Trophoblast cell (in vitro differentiated cells and primary cell): ENCODE data around the gene AGPAT1.

Experiments
- DNase-seq, 2 donors: peaks; one replicate each; pipeline ENCODE4 v3.0.0-alpha.2; 2016
- H2AFZ ChIP-seq: 2 replicates; pipeline ENCODE4 v1.6.1; 2013; ENCODE audit warnings: low read length, moderate library complexity, mild to moderate bottlenecking; ENCODE audit not compliant: insufficient read depth, poor library complexity
- H2AK5ac ChIP-seq: 2 replicates; pipeline ENCODE4 v1.6.1; 2013; ENCODE audit warnings: mild to moderate bottlenecking, low read length
- H2BK120ac ChIP-seq: 2 replicates; pipeline ENCODE4 v1.6.1; 2013; ENCODE audit warnings: low read length, mild to moderate bottlenecking, moderate library complexity; ENCODE audit not compliant: insufficient read depth, poor library complexity
- H2BK12ac ChIP-seq: 2 replicates; pipeline ENCODE4 v1.6.1; 2013; ENCODE audit warnings: mild to moderate bottlenecking, low read length, moderate library complexity
- H2BK5ac ChIP-seq: 2 replicates; pipeline ENCODE4 v1.6.1; 2013; ENCODE audit warnings: low read length, low read depth, moderate library complexity, mild to moderate bottlenecking; ENCODE audit not compliant: poor library complexity
- H3K14ac ChIP-seq: 2 replicates; pipeline ENCODE4 v1.6.1; 2013; ENCODE audit warnings: mild to moderate bottlenecking, low read length
- H3K18ac ChIP-seq: 2 replicates; pipeline ENCODE4 v1.6.1; 2013; ENCODE audit warnings: mild to moderate bottlenecking, low read length
- H3K23ac ChIP-seq: 2 replicates; pipeline ENCODE4 v1.6.1; 2013; ENCODE audit warnings: low read length
- H3K27ac ChIP-seq: 2 replicates; pipeline ENCODE4 v1.5.1; 2013; ENCODE audit warnings: low read depth, mild to moderate bottlenecking, inconsistent platforms, low read length, moderate library complexity
- H3K27me3 ChIP-seq: 2 replicates; pipeline ENCODE4 v1.6.1; 2013; ENCODE audit warnings: inconsistent platforms, mild to moderate bottlenecking, low read length, moderate library complexity; ENCODE audit not compliant: insufficient read depth
- H3K36me3 ChIP-seq, 2 experiments: 1 replicate in 1 of 2; 2 replicates in 1 of 2; pipeline ENCODE4 v1.6.1; 2013; ENCODE audit warnings: low read length in 2 of 2, mild to moderate bottlenecking in 2 of 2, moderate library complexity in 1 of 2; ENCODE audit not compliant: insufficient read depth in 2 of 2, control insufficient read depth in 1 of 2
- H3K4ac ChIP-seq: 2 replicates; pipeline ENCODE4 v1.6.1; 2013; ENCODE audit warnings: low read depth, mild to moderate bottlenecking, low read length, moderate library complexity
- H3K4me1 ChIP-seq, 2 experiments: 1 replicate in 1 of 2; 2 replicates in 1 of 2; pipeline ENCODE4 v1.6.1; 2013; ENCODE audit warnings: low read length in 2 of 2, mild to moderate bottlenecking in 2 of 2, moderate library complexity in 1 of 2; ENCODE audit not compliant: insufficient read depth in 2 of 2, control insufficient read depth in 1 of 2
- H3K4me2 ChIP-seq: 2 replicates; pipeline ENCODE4 v1.6.1; 2013; ENCODE audit warnings: inconsistent platforms, mild to moderate bottlenecking, low read length, moderate library complexity
- H3K4me3 ChIP-seq: 2 replicates; pipeline ENCODE4 v1.5.1; 2013; ENCODE audit warnings: mild to moderate bottlenecking, low read depth, low read length, inconsistent platforms
- H3K79me1 ChIP-seq: one replicate; pipeline ENCODE4 v1.6.1; 2013; ENCODE audit warnings: low read length
- H3K79me2 ChIP-seq: 2 replicates; pipeline ENCODE4 v1.6.1; 2013; ENCODE audit warnings: low read length, mild to moderate bottlenecking; ENCODE audit not compliant: control insufficient read depth, insufficient read depth, poor library complexity
- H3K9ac ChIP-seq: 2 replicates; pipeline ENCODE4 v1.6.1; 2013; ENCODE audit warnings: mild to moderate bottlenecking, low read length
- H3K9me3 ChIP-seq: 2 replicates; pipeline ENCODE4 v1.6.1; 2013; ENCODE audit warnings: low read depth, mild to moderate bottlenecking, control low read depth, inconsistent platforms, low read length; ENCODE audit not compliant: insufficient read depth
- H4K12ac ChIP-seq: 2 replicates; pipeline ENCODE4 v1.6.1; 2013; ENCODE audit warnings: low read depth, mild to moderate bottlenecking, low read length, moderate library complexity
- H4K8ac ChIP-seq: 2 replicates; pipeline ENCODE4 v1.6.1; 2013; ENCODE audit warnings: low read depth, mild to moderate bottlenecking, low read length, moderate library complexity
- H4K91ac ChIP-seq: one replicate; pipeline ENCODE4 v1.6.1; 2013; ENCODE audit warnings: low read depth, mild to moderate bottlenecking, low read length, moderate library complexity
- WGBS: extraction: QIAGEN DNeasy Blood & Tissue Kit; methylation state at CpG from one replicate; pipeline ENCODE4 v1.1.7; 2013; ENCODE audit warnings: missing lambda C conversion rate; ENCODE audit not compliant: insufficient read length, insufficient coverage; ENCODE audit errors: extremely low coverage; 5-methylcytosine and 5-hydroxymethylcytosine counted together

Gene AGPAT1

DNA sequence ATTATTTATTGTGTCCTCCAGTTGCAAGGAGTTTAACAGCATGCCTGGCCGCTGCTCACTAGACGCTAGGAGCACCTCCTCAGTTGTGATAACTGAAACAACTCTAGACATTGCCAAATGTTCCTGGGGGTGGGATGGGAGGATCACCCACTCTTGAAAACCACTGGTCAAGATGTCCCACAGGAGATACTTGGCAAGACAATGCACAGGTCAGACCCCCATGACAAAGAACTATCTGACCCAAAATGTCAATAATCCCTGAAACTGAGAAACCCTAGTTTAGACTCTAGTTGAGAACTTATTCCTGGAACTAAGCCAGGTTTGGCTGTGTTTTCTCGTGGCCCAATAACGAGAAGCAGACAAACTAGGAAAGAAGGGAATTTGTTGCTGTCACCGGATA is 36.3 kb downstream of the AGPAT1 start:
- no peak overlapping the region for H3K14ac ChIP-seq
- H3K9ac ChIP-seq = no peak overlapping the region
- H3K27ac ChIP-seq = no peak overlapping the region
- H4K12ac ChIP-seq = no peak overlapping the region
- no peak overlapping the region for H2AFZ ChIP-seq
- H3K79me2 ChIP-seq = no peaks in the 10 kb centered on the region
- no peak overlapping the region for H3K4ac ChIP-seq
- no peak overlapping the region for H3K4me3 ChIP-seq
- no CpG with 5 or more reads among the region's 5 CpGs for WGBS
- no peak overlapping the region for H2BK12ac ChIP-seq
- H2AK5ac ChIP-seq = no peak overlapping the region
- no peak overlapping the region for H2BK120ac ChIP-seq
- no peak overlapping the region for H3K18ac ChIP-seq
- no peaks in the 10 kb centered on the region for H3K27me3 ChIP-seq
- no peaks in the 10 kb centered on the region for H3K9me3 ChIP-seq
- no peaks in the 10 kb centered on the region for H3K79me1 ChIP-seq
- H3K23ac ChIP-seq = no peak overlapping the region
- no peak overlapping the region for H4K8ac ChIP-seq
- H3K4me2 ChIP-seq = no peak overlapping the region
- no peaks in the 10 kb centered on the region for H3K4me1 ChIP-seq
- H3K36me3 ChIP-seq = no peaks in the 10 kb centered on the region
- H2BK5ac ChIP-seq = no peak overlapping the region
- no peak for DNase-seq
- no peak overlapping the region for H4K91ac ChIP-seq

DNA sequence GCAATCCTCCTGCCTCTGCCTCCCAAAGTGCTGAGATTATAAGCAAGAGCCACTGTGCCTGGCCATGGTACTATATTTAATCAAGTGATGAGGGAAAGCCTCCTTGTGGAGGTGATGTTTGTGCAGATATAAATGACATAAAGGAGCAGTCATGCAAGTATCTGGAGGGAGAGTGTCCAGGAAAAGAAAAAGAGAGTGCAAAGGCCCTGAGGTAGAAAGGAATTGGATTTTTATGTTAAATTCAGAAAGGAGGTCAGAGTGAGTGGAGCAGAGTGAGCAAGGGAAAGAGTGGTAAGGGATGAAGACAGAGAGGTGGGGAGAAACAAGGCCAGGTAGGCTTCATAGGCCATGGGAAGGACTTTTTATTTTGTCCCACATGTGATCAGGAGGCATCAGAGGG is 38.4 kb downstream of the AGPAT1 start:
- Histone ChIP-seq H3K9me3 (no peaks in the 10 kb centered on the region), H2BK12ac (no peak overlapping the region), H3K14ac (no peak overlapping the region), H4K8ac (no peak overlapping the region), H4K12ac (no peak overlapping the region), H2AK5ac (no peak overlapping the region), H4K91ac (no peak overlapping the region), H3K79me1 (no peaks in the 10 kb centered on the region), H3K9ac (no peak overlapping the region), H2BK120ac (no peak overlapping the region), H3K27ac (no peak overlapping the region), H3K4ac (no peak overlapping the region), H3K79me2 (no peaks in the 10 kb centered on the region), H3K4me3 (no peak overlapping the region), H3K18ac (no peak overlapping the region), H3K23ac (no peak overlapping the region), H2AFZ (no peak overlapping the region), H3K36me3 (no peaks in the 10 kb centered on the region), H2BK5ac (no peak overlapping the region), H3K4me1 (no peaks in the 10 kb centered on the region), H3K27me3 (no peaks in the 10 kb centered on the region), H3K4me2 (no peak overlapping the region)
- no peak for DNase-seq

- H3K4me2 ChIP-seq = no peak overlapping the region
- no peak overlapping the region for H3K14ac ChIP-seq
- H3K18ac ChIP-seq = no peak overlapping the region
- peaks cover 9% of the 10 kb centered on the region for H3K79me1 ChIP-seq
- no peak overlapping the region for H4K12ac ChIP-seq
- H2BK5ac ChIP-seq = no peak overlapping the region
- DNase-seq = no peak
- H2BK12ac ChIP-seq = no peak overlapping the region
- no peak overlapping the region for H3K4me3 ChIP-seq
- no peak overlapping the region for H3K27ac ChIP-seq
- no peak overlapping the region for H3K4ac ChIP-seq
- H3K36me3 ChIP-seq = no peaks in the 10 kb centered on the region
- no peak overlapping the region for H4K8ac ChIP-seq
- WGBS = no CpG with 5 or more reads among the region's 4 CpGs
- H2BK120ac ChIP-seq = no peak overlapping the region
- no peak overlapping the region for H3K23ac ChIP-seq
- no peak overlapping the region for H4K91ac ChIP-seq
- H3K79me2 ChIP-seq = peaks cover 5% of the 10 kb centered on the region
- H2AFZ ChIP-seq = no peak overlapping the region
- H2AK5ac ChIP-seq = no peak overlapping the region
- no peaks in the 10 kb centered on the region for H3K9me3 ChIP-seq
- no peaks in the 10 kb centered on the region for H3K27me3 ChIP-seq
- H3K9ac ChIP-seq = no peak overlapping the region
- peaks cover 7 to 8% of the 10 kb centered on the region in 2 experiments for H3K4me1 ChIP-seq
Observed at GRCh38 chr6:32133786-32134185, 42.1 kb downstream of the AGPAT1 start.

DNA sequence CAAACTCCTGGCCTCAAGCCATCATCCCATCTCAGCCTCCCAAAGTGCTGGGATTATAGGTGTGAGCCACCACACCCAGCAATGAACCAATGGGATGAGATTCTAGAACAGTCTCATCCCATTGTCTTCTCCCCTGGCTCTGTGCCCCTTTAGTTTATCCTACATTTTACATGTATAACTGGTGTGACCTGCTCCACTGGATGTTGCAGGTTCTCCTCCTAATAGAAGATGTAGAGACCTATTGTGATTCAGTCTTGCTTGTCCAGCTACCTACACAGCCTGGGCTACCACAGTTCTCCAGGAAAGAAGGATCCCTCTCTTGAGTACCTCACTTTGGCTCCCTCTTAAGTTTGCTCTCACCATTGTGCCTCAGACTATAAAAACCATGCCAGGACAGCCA is 43.8 kb downstream of the AGPAT1 start:
- Histone ChIP-seq H2AFZ (no peak overlapping the region), H3K79me1 (peaks cover 13% of the 10 kb centered on the region), H4K91ac (no peak overlapping the region), H3K4me1 (peaks cover 15 to 16% of the 10 kb centered on the region in 2 experiments), H2BK120ac (no peak overlapping the region), H2BK5ac (no peak overlapping the region), H3K79me2 (peaks cover 10% of the 10 kb centered on the region), H4K12ac (no peak overlapping the region), H3K27me3 (no peaks in the 10 kb centered on the region), H3K27ac (no peak overlapping the region), H2BK12ac (no peak overlapping the region), H3K9me3 (no peaks in the 10 kb centered on the region), H3K4me3 (no peak overlapping the region), H2AK5ac (no peak overlapping the region), H3K14ac (no peak overlapping the region), H3K9ac (no peak overlapping the region), H3K36me3 (no peaks in the 10 kb centered on the region), H3K4me2 (no peak overlapping the region), H3K4ac (no peak overlapping the region), H3K18ac (no peak overlapping the region), H4K8ac (no peak overlapping the region), H3K23ac (no peak overlapping the region)
- DNase-seq = peak in 1 of 2 donors; percentile 47
